PC-9 (cell line): ENCODE results near the gene NYAP2. TPM values are rescaled to one million over a fixed set of nuclear protein-coding genes. Genes with fewer than 3 reads are reported as not detected.

Experiments used
- BruUV-seq: library from RNA; stranded (reverse); fragments of 400-500 nt; replicated peaks from 2 replicates; lab custom pipeline; 2021; lab: Mats Ljungman, UMichigan
- CTCF ChIA-PET: fragments of 300-600 bp; sonication (Branson Sonifier 250); formaldehyde crosslinking; loops from one replicate; lab custom pipeline; 2022; ENCODE audit warnings: antibody characterized with exemption; lab: Charles Lee
- POLR2A ChIA-PET: fragments of 300-600 bp; sonication (Branson Sonifier 250); formaldehyde crosslinking; loops from one replicate; lab custom pipeline; 2022; ENCODE audit warnings: antibody characterized with exemption; ENCODE audit not compliant: unreplicated experiment; lab: Charles Lee
- DNase-seq, 2 experiments: peaks; one replicate each; pipeline versions ENCODE4 v3.0.0 to v3.0.0-alpha.2; 2015 to 2022; ENCODE audit warnings: mixed read lengths in 1 of 2
- H2AFZ ChIP-seq: fragments of 200-600 bp; sonication (generic); 2 replicates; pipeline ENCODE4 v1.8.1; 2017; ENCODE audit warnings: antibody characterized with exemption
- H3F3A ChIP-seq: fragments of 200-600 bp; sonication (generic); 2 replicates; pipeline ENCODE4 v1.8.1; 2017; ENCODE audit warnings: antibody characterized with exemption, mild to moderate bottlenecking, low read depth; ENCODE audit not compliant: insufficient read depth
- H3K27ac ChIP-seq: fragments of 200-600 bp; sonication (generic); 2 replicates; pipeline ENCODE4 v1.6.1; 2016; ENCODE audit warnings: mixed run types
- H3K27me3 ChIP-seq: fragments of 200-600 bp; sonication (generic); 2 replicates; pipeline ENCODE4 v1.6.1; 2016; ENCODE audit warnings: low read depth, mixed run types; ENCODE audit not compliant: insufficient read depth
- H3K36me3 ChIP-seq: fragments of 200-600 bp; sonication (generic); 2 replicates; pipeline ENCODE4 v1.6.1; 2016; ENCODE audit warnings: low read depth, mixed run types
- H3K4me1 ChIP-seq: fragments of 200-600 bp; sonication (generic); replicated peaks from 2 replicates; pipeline ENCODE4 v1.6.1; 2016; ENCODE audit warnings: mixed run types; ENCODE audit not compliant: insufficient read depth
- H3K4me2 ChIP-seq: fragments of 200-600 bp; sonication (generic); 2 replicates; pipeline ENCODE4 v1.6.1; 2017; ENCODE audit warnings: mixed run types
- H3K4me3 ChIP-seq: fragments of 200-600 bp; sonication (generic); 2 replicates; pipeline ENCODE4 v1.6.1; 2016; ENCODE audit warnings: mixed run types
- H3K79me2 ChIP-seq: fragments of 200-600 bp; sonication (generic); 2 replicates; pipeline ENCODE4 v1.6.1; 2017; ENCODE audit warnings: low read depth, mixed run types
- H3K9me2 ChIP-seq: fragments of 200-600 bp; sonication (generic); 2 replicates; pipeline ENCODE4 v1.8.1; 2017; ENCODE audit warnings: mild to moderate bottlenecking; ENCODE audit not compliant: insufficient read depth
- H3K9me3 ChIP-seq: fragments of 200-600 bp; sonication (generic); 2 replicates; pipeline ENCODE4 v1.8.1; 2016; ENCODE audit warnings: low read depth; ENCODE audit not compliant: insufficient read depth
- H4K20me1 ChIP-seq: fragments of 200-600 bp; sonication (generic); 2 replicates; pipeline ENCODE4 v1.8.1; 2017; ENCODE audit not compliant: insufficient read depth
- EZH2 ChIP-seq: fragments of 200-600 bp; sonication (generic); IDR thresholded peaks from 2 replicates; pipeline ENCODE4 v1.8.0; 2017; ENCODE audit warnings: antibody characterized with exemption, low read depth
- intact Hi-C: fragments of 100-400 bp; cut with micrococcal nuclease; formaldehyde crosslinking; loops from one replicate; pipeline ENCODE4 v1.10.0; 2022; ENCODE audit not compliant: unreplicated experiment
- total RNA-seq: library from RNA; stranded (reverse); gene quantifications from 2 replicates; pipeline ENCODE4 v1.2.3, GENCODE V29; 2021
- TF ChIP-seq, protein P1 (sequence below): fragments of 200-600 bp; sonication (generic); conservative IDR thresholded peaks from 2 replicates; pipeline ENCODE4 v1.6.1; 2017; ENCODE audit warnings: mixed run types, antibody characterized with exemption, mild to moderate bottlenecking, moderate library complexity

NYAP2 gene
- total RNA-seq, 1 experiment from 2014 or later: 0.65 TPM

GRCh38 chr2:225510796-225511195 lies 111.3 kb downstream of the NYAP2 start:
- no peak overlapping the region for H3K4me3 ChIP-seq
- no peak overlapping the region for H3K27ac ChIP-seq
- TF ChIP-seq, protein P1, sequence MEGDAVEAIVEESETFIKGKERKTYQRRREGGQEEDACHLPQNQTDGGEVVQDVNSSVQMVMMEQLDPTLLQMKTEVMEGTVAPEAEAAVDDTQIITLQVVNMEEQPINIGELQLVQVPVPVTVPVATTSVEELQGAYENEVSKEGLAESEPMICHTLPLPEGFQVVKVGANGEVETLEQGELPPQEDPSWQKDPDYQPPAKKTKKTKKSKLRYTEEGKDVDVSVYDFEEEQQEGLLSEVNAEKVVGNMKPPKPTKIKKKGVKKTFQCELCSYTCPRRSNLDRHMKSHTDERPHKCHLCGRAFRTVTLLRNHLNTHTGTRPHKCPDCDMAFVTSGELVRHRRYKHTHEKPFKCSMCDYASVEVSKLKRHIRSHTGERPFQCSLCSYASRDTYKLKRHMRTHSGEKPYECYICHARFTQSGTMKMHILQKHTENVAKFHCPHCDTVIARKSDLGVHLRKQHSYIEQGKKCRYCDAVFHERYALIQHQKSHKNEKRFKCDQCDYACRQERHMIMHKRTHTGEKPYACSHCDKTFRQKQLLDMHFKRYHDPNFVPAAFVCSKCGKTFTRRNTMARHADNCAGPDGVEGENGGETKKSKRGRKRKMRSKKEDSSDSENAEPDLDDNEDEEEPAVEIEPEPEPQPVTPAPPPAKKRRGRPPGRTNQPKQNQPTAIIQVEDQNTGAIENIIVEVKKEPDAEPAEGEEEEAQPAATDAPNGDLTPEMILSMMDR: no peak
- no peak for TF ChIP-seq EZH2
- H3K27me3 ChIP-seq: no peaks in the 10 kb centered on the region
- DNase-seq: no peak
- intact Hi-C loops: no loop called here
- no peaks in the 10 kb centered on the region for H3F3A ChIP-seq
- CTCF ChIA-PET: no interaction called here
- BruUV-seq: no TSS peak
- no peaks in the 10 kb centered on the region for H4K20me1 ChIP-seq
- POLR2A ChIA-PET: no interaction called here
- no peak overlapping the region for H3K4me2 ChIP-seq
- no peak overlapping the region for H2AFZ ChIP-seq
- peaks cover 10% of the 10 kb centered on the region; the same call in 1 of the 2 replicates for H3K4me1 ChIP-seq
- 0 out of 2 replicates have a peak, but pooled peaks cover 4% of the 10 kb centered on the region for H3K9me3 ChIP-seq
- no peaks in the 10 kb centered on the region for H3K9me2 ChIP-seq
- H3K36me3 ChIP-seq: no peaks in the 10 kb centered on the region
- H3K79me2 ChIP-seq: no peaks in the 10 kb centered on the region

DNA sequence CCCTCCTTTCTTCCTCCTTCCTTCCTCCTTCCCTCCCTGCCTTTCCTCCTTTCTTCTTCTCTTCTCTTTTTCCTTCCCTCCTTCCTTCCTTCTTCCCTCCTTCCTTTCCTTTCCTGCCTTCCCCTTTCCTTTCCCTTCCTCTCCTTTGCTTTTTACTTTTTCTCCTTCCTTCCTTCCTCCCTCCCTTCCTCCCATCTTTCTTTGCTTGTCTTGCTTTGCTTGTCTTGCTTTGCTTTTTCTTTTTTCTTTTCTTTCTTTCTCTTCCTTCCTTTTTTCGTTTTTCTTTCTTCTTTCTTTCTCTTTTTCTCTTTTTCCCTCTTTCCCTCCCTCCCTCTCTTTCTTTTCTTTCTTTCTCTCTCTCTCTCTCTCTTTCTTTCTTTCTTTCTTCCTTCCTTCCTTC lies 113.0 kb downstream of the NYAP2 start:
- Histone ChIP-seq H3K27me3 (no peaks in the 10 kb centered on the region), H3K36me3 (no peaks in the 10 kb centered on the region), H3K4me1 (peaks cover 10% of the 10 kb centered on the region; the same call in 1 of the 2 replicates), H3K9me2 (no peaks in the 10 kb centered on the region), H3K4me2 (0 out of 2 replicates have a peak overlapping the region, but pooled peaks have one; percentile 2), H4K20me1 (no peaks in the 10 kb centered on the region), H3F3A (no peaks in the 10 kb centered on the region), H3K9me3 (0 out of 2 replicates have a peak, but pooled peaks cover 4% of the 10 kb centered on the region), H2AFZ (no peak overlapping the region), H3K4me3 (no peak overlapping the region), H3K27ac (no peak overlapping the region), H3K79me2 (no peaks in the 10 kb centered on the region)
- ChIA-PET POLR2A (no interaction called here), CTCF (no interaction called here)
- intact Hi-C loops: loop anchor here (2.0 kb wide), 1 partner anchor 34 kb away; no protein-coding TSS in a partner anchor
- BruUV-seq: no TSS peak
- DNase-seq: no peak
- no peak for TF ChIP-seq EZH2
- TF ChIP-seq, protein P1: no peak

DNA sequence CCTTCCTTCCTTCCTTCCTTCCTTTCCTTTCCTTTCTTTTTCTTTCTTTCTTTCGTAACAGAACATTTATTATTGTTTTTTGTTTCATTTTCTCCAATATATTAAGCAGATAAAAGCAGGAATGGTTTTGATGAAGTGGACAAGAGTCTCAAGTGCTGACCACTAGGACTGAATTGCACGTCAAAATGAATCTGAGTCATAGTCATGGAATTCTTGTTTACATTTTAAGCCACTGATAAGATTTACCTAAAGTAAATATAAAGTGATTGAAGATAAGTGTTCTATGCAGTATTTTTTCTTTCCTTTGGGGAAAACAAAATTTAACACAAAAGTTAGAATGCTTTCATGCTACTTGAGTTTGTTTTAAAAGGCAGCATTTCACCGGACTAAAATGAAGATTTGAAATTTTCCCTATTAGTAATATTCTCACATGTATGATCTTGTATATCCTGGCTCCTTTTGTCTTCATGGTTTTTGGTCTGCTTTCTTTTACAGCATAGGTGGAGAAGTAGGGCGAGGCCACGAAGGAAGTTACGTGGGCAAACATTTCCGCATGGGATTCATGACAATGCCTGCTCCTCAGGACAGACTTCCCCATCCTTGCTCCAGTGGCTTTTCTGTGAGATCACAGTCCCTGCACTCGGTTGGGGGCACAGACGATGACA lies 113.5 kb downstream of the NYAP2 start:
- Histone ChIP-seq H3K4me2 (peak overlapping the region; percentile 2; the same call in 1 of the 2 replicates), H3K27me3 (no peaks in the 10 kb centered on the region), H3K4me1 (peaks cover 10% of the 10 kb centered on the region; the same call in 1 of the 2 replicates), H3K4me3 (no peak overlapping the region), H3K9me2 (no peaks in the 10 kb centered on the region), H2AFZ (no peak overlapping the region), H3K27ac (no peak overlapping the region), H3K36me3 (no peaks in the 10 kb centered on the region), H3K9me3 (0 out of 2 replicates have a peak, but pooled peaks cover 4% of the 10 kb centered on the region), H3K79me2 (no peaks in the 10 kb centered on the region), H4K20me1 (no peaks in the 10 kb centered on the region), H3F3A (no peaks in the 10 kb centered on the region)
- TF ChIP-seq, protein P1: no peak
- TF ChIP-seq EZH2: no peak
- BruUV-seq: no TSS peak
- CTCF ChIA-PET: no interaction called here
- peak; percentile 39 to 47 for DNase-seq
- intact Hi-C loops: loop anchor here (1.0 to 2.0 kb wide), 2 partner anchors 34 to 46 kb away; no protein-coding TSS in a partner anchor
- POLR2A ChIA-PET: no interaction called here
